HUES64 (cell line): ENCODE data around the gene ACACA.

Source experiments
- H3K27ac ChIP-seq: 2 replicates; pipeline ENCODE4 v1.7.0; 2013; ENCODE audit warnings: low read depth, low read length, inconsistent platforms
- H3K27me3 ChIP-seq: 2 replicates; pipeline ENCODE4 v1.6.1; 2013; ENCODE audit warnings: mild to moderate bottlenecking, low read length; ENCODE audit not compliant: insufficient read depth
- H3K36me3 ChIP-seq: 2 replicates; pipeline ENCODE4 v1.6.1; 2013; ENCODE audit warnings: mild to moderate bottlenecking, low read length; ENCODE audit not compliant: insufficient read depth
- H3K4me1 ChIP-seq: 2 replicates; pipeline ENCODE4 v1.6.1; 2013; ENCODE audit warnings: mild to moderate bottlenecking, low read length, moderate library complexity; ENCODE audit not compliant: insufficient read depth
- H3K4me3 ChIP-seq: 2 replicates; pipeline ENCODE4 v1.5.1; 2013; ENCODE audit warnings: mild to moderate bottlenecking, low read length, moderate library complexity
- H3K9ac ChIP-seq: 2 replicates; pipeline ENCODE4 v1.6.1; 2013; ENCODE audit warnings: mild to moderate bottlenecking, low read depth, low read length
- H3K9me3 ChIP-seq: 2 replicates; pipeline ENCODE4 v1.6.1; 2013; ENCODE audit warnings: low read depth, low read length; ENCODE audit not compliant: insufficient read depth
- WGBS: fragments of 150-250, 120-280 bp; methylation state at CpG from one replicate; pipeline ENCODE4 v1.1.7; 2013; ENCODE audit warnings: missing lambda C conversion rate; 5-methylcytosine and 5-hydroxymethylcytosine counted together

The ACACA gene

DNA sequence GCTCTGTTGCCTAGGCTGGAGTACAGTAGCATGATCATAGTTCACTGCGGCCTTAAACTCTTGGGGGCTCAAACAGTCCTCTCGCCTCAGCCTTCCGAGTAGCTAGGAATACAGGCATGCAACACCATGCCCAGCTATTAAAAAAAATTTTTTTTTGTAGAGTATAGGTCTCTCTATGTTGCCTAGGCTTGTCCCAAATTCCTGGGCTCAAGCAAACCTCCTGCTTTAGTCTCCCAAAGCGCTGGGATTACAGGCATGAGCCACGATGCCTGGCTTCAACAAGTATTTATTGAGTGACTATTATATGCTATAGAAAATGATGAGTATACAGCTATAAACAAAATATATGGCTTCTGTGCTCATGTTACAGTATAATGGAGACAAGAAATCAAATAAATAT is 97.6 kb downstream of the ACACA start:
- Histone ChIP-seq H3K9me3 (no peaks in the 10 kb centered on the region), H3K36me3 (peaks cover 27% of the 10 kb centered on the region), H3K27me3 (no peaks in the 10 kb centered on the region), H3K4me1 (0 out of 2 replicates have a peak, but pooled peaks cover 7% of the 10 kb centered on the region), H3K27ac (no peak overlapping the region), H3K9ac (no peak overlapping the region), H3K4me3 (no peak overlapping the region)
- WGBS, result 93% methylated on average over 4 of the region's 5 CpGs

GRCh38 chr17:37305406-37305905 is 101.2 kb downstream of the ACACA start:
- H3K27ac ChIP-seq, result no peak overlapping the region
- H3K4me1 ChIP-seq, result peaks cover 14% of the 10 kb centered on the region
- no peak overlapping the region for H3K4me3 ChIP-seq
- 93% methylated on average over 1 of the region's 2 CpGs for WGBS
- H3K36me3 ChIP-seq, result peaks cover 25% of the 10 kb centered on the region; the same call in 1 of the 2 replicates
- no peak overlapping the region for H3K9ac ChIP-seq
- no peaks in the 10 kb centered on the region for H3K9me3 ChIP-seq
- no peaks in the 10 kb centered on the region for H3K27me3 ChIP-seq

- H3K27me3 ChIP-seq, result no peaks in the 10 kb centered on the region
- H3K4me3 ChIP-seq, result no peak overlapping the region
- H3K36me3 ChIP-seq, result peaks cover 12% of the 10 kb centered on the region; the same call in 1 of the 2 replicates
- H3K9ac ChIP-seq, result peak overlapping the region; percentile 50; the same call in 1 of the 2 replicates
- no peaks in the 10 kb centered on the region for H3K9me3 ChIP-seq
- H3K4me1 ChIP-seq, result peaks cover 34% of the 10 kb centered on the region
- 87% methylated on average over 4 of the region's 4 CpGs for WGBS
- peak overlapping the region; percentile 53 for H3K27ac ChIP-seq
Measured at GRCh38 chr17:37301288-37301687, 105.3 kb downstream of the ACACA start.

DNA sequence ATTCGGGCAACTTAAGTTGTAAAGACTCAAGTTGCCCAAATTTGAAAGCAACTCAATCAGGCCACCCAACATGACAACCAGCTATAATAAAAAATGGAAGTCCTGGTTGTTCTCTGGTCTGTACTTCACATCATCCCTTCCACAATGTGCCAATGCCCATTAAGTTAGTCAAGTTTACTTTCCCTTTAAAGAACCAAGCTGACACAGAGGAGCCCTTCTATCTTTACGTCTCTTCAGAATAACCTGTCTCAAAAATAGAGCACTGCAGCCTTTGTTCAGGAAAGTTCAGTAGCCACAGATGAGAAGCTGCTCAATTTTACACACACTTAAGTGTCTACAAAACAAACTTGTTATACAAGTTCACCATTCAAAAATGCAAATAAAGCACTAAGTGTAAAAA is 106.0 kb downstream of the ACACA start:
- Histone ChIP-seq H3K27ac (no peak overlapping the region; the same call in 1 of the 2 replicates), H3K9me3 (no peaks in the 10 kb centered on the region), H3K4me3 (no peak overlapping the region), H3K9ac (no peak overlapping the region), H3K27me3 (no peaks in the 10 kb centered on the region), H3K36me3 (peaks cover 12% of the 10 kb centered on the region; the same call in 1 of the 2 replicates), H3K4me1 (peaks cover 34% of the 10 kb centered on the region)
- WGBS, result 85% methylated on average over 2 of the region's 2 CpGs

- no peak overlapping the region for H3K4me3 ChIP-seq
- WGBS, result 53% methylated on average over 6 of the region's 7 CpGs
- peaks cover 8% of the 10 kb centered on the region; the same call in 1 of the 2 replicates for H3K36me3 ChIP-seq
Measured at GRCh38 chr17:37299257-37299980, 107.2 kb downstream of the ACACA start.

GRCh38 chr17:37295888-37296287 is 110.7 kb downstream of the ACACA start:
- no peaks in the 10 kb centered on the region for H3K36me3 ChIP-seq
- H3K4me3 ChIP-seq, result no peak overlapping the region
- no peak overlapping the region for H3K27ac ChIP-seq
- H3K4me1 ChIP-seq, result peaks cover 35% of the 10 kb centered on the region
- WGBS, result 100% methylated on average over 1 of the region's 2 CpGs
- no peak overlapping the region for H3K9ac ChIP-seq
- no peaks in the 10 kb centered on the region for H3K9me3 ChIP-seq
- H3K27me3 ChIP-seq, result no peaks in the 10 kb centered on the region

More at GRCh38 chr17:37299257-37299980, 107.2 kb downstream of the ACACA start:
- no peaks in the 10 kb centered on the region for H3K27me3 ChIP-seq
- H3K4me1 ChIP-seq, result peaks cover 43% of the 10 kb centered on the region
- peak overlapping the region; percentile 42 for H3K9ac ChIP-seq
- H3K27ac ChIP-seq, result peak overlapping the region; percentile 79
- H3K9me3 ChIP-seq, result no peaks in the 10 kb centered on the region

GRCh38 chr17:37294888-37295287 is 111.7 kb downstream of the ACACA start:
- WGBS, result 31% methylated on average over 4 of the region's 4 CpGs
- peak overlapping the region; percentile 58; the same call in 1 of the 2 replicates for H3K27ac ChIP-seq
- H3K9ac ChIP-seq, result no peak overlapping the region; the same call in 1 of the 2 replicates
- no peaks in the 10 kb centered on the region for H3K9me3 ChIP-seq
- H3K4me1 ChIP-seq, result peaks cover 25% of the 10 kb centered on the region
- no peaks in the 10 kb centered on the region for H3K27me3 ChIP-seq
- no peaks in the 10 kb centered on the region for H3K36me3 ChIP-seq
- H3K4me3 ChIP-seq, result no peak overlapping the region

DNA sequence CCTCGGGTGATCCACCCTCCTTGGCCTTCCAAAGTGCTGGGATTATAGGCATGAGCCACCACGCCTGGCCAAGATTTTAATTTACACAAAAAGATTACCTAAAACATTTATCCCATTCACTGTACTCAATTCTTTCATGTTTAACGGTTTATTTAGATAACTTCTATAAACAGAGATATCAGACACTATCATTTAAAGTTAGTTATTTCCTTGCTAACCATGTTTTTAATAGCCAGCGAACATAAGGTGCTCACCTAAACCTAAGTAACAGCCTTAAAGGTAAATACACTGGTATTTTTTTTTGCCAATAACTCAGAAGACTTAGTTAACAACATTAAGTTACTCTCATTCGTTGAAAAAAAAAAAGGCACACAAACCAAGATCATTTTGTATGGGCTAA is 112.9 kb downstream of the ACACA start:
- Histone ChIP-seq H3K36me3 (no peaks in the 10 kb centered on the region; the same call in 1 of the 2 replicates), H3K4me3 (no peak overlapping the region), H3K27me3 (no peaks in the 10 kb centered on the region), H3K4me1 (peaks cover 14% of the 10 kb centered on the region), H3K9ac (no peak overlapping the region), H3K27ac (no peak overlapping the region), H3K9me3 (no peaks in the 10 kb centered on the region)
- 92% methylated on average over 4 of the region's 5 CpGs for WGBS

GRCh38 chr17:37292429-37293139 is 114.1 kb downstream of the ACACA start:
- Histone ChIP-seq H3K9ac (no peak overlapping the region), H3K27me3 (no peaks in the 10 kb centered on the region), H3K36me3 (no peaks in the 10 kb centered on the region; the same call in 1 of the 2 replicates), H3K4me3 (no peak overlapping the region), H3K27ac (no peak overlapping the region), H3K4me1 (peaks cover 12% of the 10 kb centered on the region), H3K9me3 (no peaks in the 10 kb centered on the region)
- 91% methylated on average over 9 of the region's 9 CpGs for WGBS

GRCh38 chr17:37291351-37291750 is 115.3 kb downstream of the ACACA start:
- Histone ChIP-seq H3K4me3 (no peak overlapping the region), H3K36me3 (no peaks in the 10 kb centered on the region; the same call in 1 of the 2 replicates), H3K9ac (no peak overlapping the region), H3K9me3 (no peaks in the 10 kb centered on the region), H3K27ac (no peak overlapping the region), H3K27me3 (no peaks in the 10 kb centered on the region), H3K4me1 (peaks cover 16% of the 10 kb centered on the region)
- WGBS, result 93% methylated on average over 4 of the region's 4 CpGs

- Histone ChIP-seq H3K9me3 (no peaks in the 10 kb centered on the region), H3K9ac (no peak overlapping the region), H3K27ac (no peak overlapping the region; the same call in 1 of the 2 replicates), H3K4me1 (peaks cover 5% of the 10 kb centered on the region; the same call in 1 of the 2 replicates), H3K36me3 (peaks cover 35% of the 10 kb centered on the region), H3K4me3 (no peak overlapping the region), H3K27me3 (no peaks in the 10 kb centered on the region)
- 94% methylated on average over 1 of the region's 1 CpG for WGBS
Measured at GRCh38 chr17:37286430-37286829, 120.2 kb downstream of the ACACA start.
